ENCODE measurements around the gene ENTHD1.
"Not testable (repeated sequence)": the region's sequence is repeated elsewhere in the genome, so short reads cannot be mapped to it uniquely, and the experiment has no call there.

The ENTHD1 gene

GRCh38 chr22:39777716-39778454 is 115.7 kb downstream of the ENTHD1 start:
- DNase-seq: no peak

GRCh38 chr22:39776295-39777009 is 117.1 kb downstream of the ENTHD1 start:
- no peak for DNase-seq

GRCh38 chr22:39773976-39774539 is 119.5 kb downstream of the ENTHD1 start:
- no peak for DNase-seq

- DNase-seq: no peak
These were observed 120.1 kb downstream of the ENTHD1 start for GRCh38 chr22:39773503-39773902.

- DNase-seq: no peak
These were observed 122.1 kb downstream of the ENTHD1 start for GRCh38 chr22:39771486-39771885.

- no peak for DNase-seq
These were observed 127.9 kb downstream of the ENTHD1 start for GRCh38 chr22:39765661-39766060.

GRCh38 chr22:39765046-39765445 is 128.5 kb downstream of the ENTHD1 start:
- DNase-seq: no peak

- DNase-seq: no peak
These were observed 130.3 kb downstream of the ENTHD1 start for GRCh38 chr22:39763276-39763675.

- no peak for DNase-seq
These were observed 142.8 kb downstream of the ENTHD1 start for GRCh38 chr22:39750759-39751158.

GRCh38 chr22:39748877-39749276 is 144.7 kb downstream of the ENTHD1 start:
- no peak for DNase-seq

GRCh38 chr22:39746600-39747262 is 146.8 kb downstream of the ENTHD1 start:
- no peak for DNase-seq

GRCh38 chr22:39745789-39746188 is 147.8 kb downstream of the ENTHD1 start:
- peak in 3 of 4 experiments; percentile 3 to 32 (median 27) for DNase-seq

- DNase-seq: no peak
These were observed 149.2 kb downstream of the ENTHD1 start for GRCh38 chr22:39744353-39744752.

GRCh38 chr22:39743935-39744334 is 149.6 kb downstream of the ENTHD1 start:
- no peak for DNase-seq

GRCh38 chr22:39739338-39740027 is 154.1 kb downstream of the ENTHD1 start:
- DNase-seq: no peak

GRCh38 chr22:39738746-39739145 is 154.8 kb downstream of the ENTHD1 start:
- no peak for DNase-seq

GRCh38 chr22:39735776-39736175 is 157.8 kb downstream of the ENTHD1 start:
- DNase-seq: no peak

GRCh38 chr22:39734866-39735265 is 158.7 kb downstream of the ENTHD1 start:
- no peak for DNase-seq

GRCh38 chr22:39734046-39734445 is 159.5 kb downstream of the ENTHD1 start:
- not testable (repeated sequence) for DNase-seq

GRCh38 chr22:39733191-39733590 is 160.4 kb downstream of the ENTHD1 start:
- no peak for DNase-seq

- DNase-seq: no peak
These were observed 160.9 kb downstream of the ENTHD1 start for GRCh38 chr22:39732625-39733024.

GRCh38 chr22:39731881-39732555 is 161.5 kb downstream of the ENTHD1 start:
- no peak for DNase-seq
